Lower leg skin (tissue), 4 donors: ENCODE measurements around the gene B4GALNT3. TPM values are rescaled to one million over a fixed set of nuclear protein-coding genes. Genes with fewer than 3 reads are reported as not detected.

Experiments used
- DNase-seq, 2 donors: peaks; one replicate each; pipeline ENCODE4 v3.0.0-alpha.2; 2019; ENCODE audit warnings: low spot score in 2 of 2
- H3K4me3 ChIP-seq: fragments of 200-600 bp; sonication (generic); 2 replicates; pipeline ENCODE4 v1.5.1; 2017; ENCODE audit warnings: mild to moderate bottlenecking, low read depth; ENCODE audit not compliant: poor library complexity, severe bottlenecking
- CTCF ChIP-seq, 3 donors: fragments of 450-650 bp; IDR thresholded peaks; one replicate each; pipeline ENCODE4 v1.5.1; 2016; ENCODE audit warnings: antibody characterized with exemption in 3 of 3, mild to moderate bottlenecking in 3 of 3, moderate library complexity in 2 of 3
- POLR2A ChIP-seq, 2 donors: fragments of 450-650 bp; IDR thresholded peaks; one replicate each; pipeline ENCODE4 v1.6.1; 2016 to 2017; ENCODE audit warnings: antibody characterized with exemption in 2 of 2, mild to moderate bottlenecking in 1 of 2, moderate library complexity in 1 of 2
- WGBS, 2 donors: methylation state at CpG; one replicate each; pipeline ENCODE4 v1.1.5; 2018; 5-methylcytosine and 5-hydroxymethylcytosine counted together
- intact Hi-C: fragments of 100-400 bp; cut with DNase I; formaldehyde crosslinking; loops from one replicate; pipeline ENCODE4 v1.15.0; 2023; ENCODE audit warnings: low total_unique reads
- total RNA-seq, 4 donors: library from RNA; depleted of rRNA; stranded (reverse); fragments of >200 nt; gene quantifications; one replicate each; pipeline ENCODE4 v1.1.0, GENCODE V29; 2016

The B4GALNT3 gene
- total RNA-seq, 4 donors from 2014 or later = 35.8 to 65.4 (median 47.6) TPM

GRCh38 chr12:522692-523378 is 63.1 kb downstream of the B4GALNT3 start:
- WGBS, 2 donors = 79 to 87% methylated on average over 7 of the region's 7 CpGs
- no peak for TF ChIP-seq CTCF (IDR thresholded peaks at IDR 0.05)
- TF ChIP-seq POLR2A (IDR thresholded peaks at IDR 0.05) = no peak
- intact Hi-C loops = no loop called here
- no peak for DNase-seq
- H3K4me3 ChIP-seq = no peak overlapping the region

GRCh38 chr12:524167-524951 is 64.6 kb downstream of the B4GALNT3 start:
- peak in 1 of 2 donors; percentile 65 for DNase-seq
- H3K4me3 ChIP-seq = no peak overlapping the region
- WGBS, 2 donors = 68 to 69% methylated on average over 10 of the region's 10 CpGs
- TF ChIP-seq POLR2A (IDR thresholded peaks at IDR 0.05) = no peak
- no peak for TF ChIP-seq CTCF (IDR thresholded peaks at IDR 0.05)
- intact Hi-C loops = no loop called here

- TF ChIP-seq CTCF (IDR thresholded peaks at IDR 0.05) = no peak
- no peak for TF ChIP-seq POLR2A (IDR thresholded peaks at IDR 0.05)
- no peak overlapping the region for H3K4me3 ChIP-seq
- intact Hi-C loops = no loop called here
- DNase-seq = no peak
- WGBS, 2 donors = 73 to 81% methylated on average over 6 of the region's 6 CpGs
Observed at GRCh38 chr12:526089-526488, 66.3 kb downstream of the B4GALNT3 start.

- no peak overlapping the region for H3K4me3 ChIP-seq
- TF ChIP-seq POLR2A (IDR thresholded peaks at IDR 0.05) (no peak), CTCF (IDR thresholded peaks at IDR 0.05) (no peak)
- WGBS, 2 donors = 52 to 75% methylated on average over 7 of the region's 7 CpGs
- intact Hi-C loops = no loop called here
- no peak for DNase-seq
Observed at GRCh38 chr12:527241-527640, 67.5 kb downstream of the B4GALNT3 start.

- H3K4me3 ChIP-seq = no peak overlapping the region
- no peak for DNase-seq
- intact Hi-C loops = no loop called here
- 77 to 80% methylated on average over 4 of the region's 4 CpGs for WGBS, 2 donors
- no peak for TF ChIP-seq CTCF (IDR thresholded peaks at IDR 0.05)
- no peak for TF ChIP-seq POLR2A (IDR thresholded peaks at IDR 0.05)
Observed at GRCh38 chr12:527729-528128, 68.0 kb downstream of the B4GALNT3 start.
